Natural killer cell treated with Interleukin-12 subunit alpha and Interleukin-12 subunit beta and Interleukin-15 and Interleukin-18, amount 100 ng/mL, for 72 hours (primary cell): ENCODE results near the gene CD53. TPM values are rescaled to one million over a fixed set of nuclear protein-coding genes. Genes with fewer than 3 reads are reported as not detected.

ENCODE experiments used
- ATAC-seq, 2 donors: fragments of 150-1000 bp; cut with Tn5 transposase in 1 of 2; sonication (Bioruptor Pico), chemical (Tn5 transposase) in 1 of 2; 2 replicates each; pipeline ENCODE4 v1.10.0; 2021
- DNase-seq: peaks from one replicate; pipeline ENCODE4 v3.0.0; 2022; ENCODE audit warnings: low spot score
- H3K27ac Mint-ChIP-seq, 2 donors: 1 replicate in 1 of 2; 2 replicates in 1 of 2; pipeline ENCODE4 v1.8.0; 2022; ENCODE audit warnings: mixed read lengths in 2 of 2, mild to moderate bottlenecking in 1 of 2, moderate library complexity in 1 of 2
- H3K27me3 Mint-ChIP-seq, 2 donors: 1 replicate in 1 of 2; 2 replicates in 1 of 2; pipeline ENCODE4 v1.8.0; 2022; ENCODE audit warnings: mixed read lengths in 2 of 2
- H3K36me3 Mint-ChIP-seq: one replicate; pipeline ENCODE4 v1.8.0; 2022; ENCODE audit warnings: mixed read lengths
- H3K4me1 Mint-ChIP-seq, 2 donors: 1 replicate in 1 of 2; 2 replicates in 1 of 2; pipeline ENCODE4 v1.8.0; 2022; ENCODE audit warnings: low read depth in 2 of 2, mixed read lengths in 2 of 2, mild to moderate bottlenecking in 1 of 2
- H3K4me3 Mint-ChIP-seq: one replicate; pipeline ENCODE4 v1.8.0; 2022; ENCODE audit warnings: mixed read lengths
- H3K9me3 Mint-ChIP-seq: 2 replicates; pipeline ENCODE4 v1.8.0; 2022; ENCODE audit warnings: mixed read lengths
- total RNA-seq, 2 donors: library from RNA; stranded (reverse); gene quantifications; one replicate each; pipeline ENCODE4 v1.2.3, GENCODE V29; 2022

Gene CD53
- total RNA-seq, 2 donors from 2014 or later = 357 to 897 TPM

DNA sequence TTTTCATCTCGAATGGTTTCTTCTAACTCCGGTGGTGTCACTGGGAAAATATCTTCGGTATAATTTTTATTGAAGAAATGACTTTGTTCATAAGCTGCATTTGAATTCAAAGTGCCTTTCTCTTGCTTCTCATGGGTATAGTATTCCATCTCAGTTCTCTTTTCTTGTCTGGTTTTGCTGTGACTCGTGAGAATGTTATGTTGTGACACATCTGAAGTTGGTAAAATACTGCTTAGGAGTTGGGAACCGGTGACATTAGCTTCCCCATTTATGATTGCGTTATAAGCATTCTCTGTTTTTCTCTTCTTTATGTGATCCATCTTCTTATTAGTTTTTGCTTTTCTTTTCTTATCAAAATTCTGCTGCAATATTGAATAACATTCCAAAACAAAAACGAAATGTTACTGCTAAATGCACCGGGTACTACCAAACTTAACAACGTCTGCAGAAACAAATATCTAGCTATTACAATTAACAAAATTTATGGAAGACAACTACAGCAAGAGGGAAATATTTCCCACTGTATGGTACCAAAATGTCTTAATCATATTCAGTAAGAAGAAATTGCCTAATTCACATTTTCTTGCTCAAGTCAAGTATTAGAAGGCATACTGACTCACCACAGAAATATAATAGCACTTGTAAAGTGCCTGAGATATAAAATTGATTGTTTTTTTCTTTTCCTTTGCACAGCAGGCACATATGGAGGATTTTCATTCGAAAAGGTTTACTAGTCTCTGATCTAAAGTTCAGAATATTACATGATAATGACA, 75.3 kb downstream of the CD53 start:
- peaks cover 39% of the 10 kb centered on the region for H3K36me3 Mint-ChIP-seq
- ATAC-seq (no peak), DNase-seq (no peak)
- no peaks in the 10 kb centered on the region for H3K27me3 Mint-ChIP-seq
- no peak overlapping the region for H3K27ac Mint-ChIP-seq
- no peak overlapping the region for H3K4me3 Mint-ChIP-seq
- H3K4me1 Mint-ChIP-seq = peaks cover 2 to 4% of the 10 kb centered on the region in 2 donors
- no peaks in the 10 kb centered on the region for H3K9me3 Mint-ChIP-seq

Other genes with a start within 250 kb of the CD53 start
- 100 to 1,000 TPM in 1 of 2 donors, 10 to 100 TPM in 1; 65.7 to 105 TPM for gene KCNA3, start 198.2 kb upstream of the CD53 start, total RNA-seq
- 10 to 100 TPM; 15.5 to 21.0 TPM for gene LRIF1, start 90.8 kb downstream of the CD53 start, total RNA-seq